GF-D8 (cell line): ENCODE measurements around the gene ACAD8.

Experiments used
- DNase-seq: peaks from one replicate; lab custom pipeline; 2025; lab: John Stamatoyannopoulos, UW

The ACAD8 gene

DNA sequence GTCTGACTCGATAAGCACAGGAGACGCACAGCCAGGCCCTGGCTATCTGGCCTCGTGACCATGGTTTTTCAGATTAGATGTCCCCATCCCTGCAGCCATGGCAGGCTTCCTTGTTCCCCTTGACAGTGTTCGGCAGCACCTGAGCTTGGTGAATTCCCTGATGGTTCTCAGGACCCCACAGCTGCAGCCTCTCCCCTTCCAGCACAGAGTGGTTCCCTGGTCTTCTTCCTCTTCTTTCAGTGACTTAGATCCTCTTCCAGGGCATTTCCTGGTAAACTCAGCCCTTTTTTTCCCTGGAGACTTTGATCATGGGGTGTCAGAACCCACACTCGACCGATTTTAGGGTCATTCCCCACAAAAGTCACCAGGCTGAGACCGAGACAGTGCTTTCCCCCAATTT, 37.3 kb downstream of the ACAD8 start:
- no peak for DNase-seq

DNA sequence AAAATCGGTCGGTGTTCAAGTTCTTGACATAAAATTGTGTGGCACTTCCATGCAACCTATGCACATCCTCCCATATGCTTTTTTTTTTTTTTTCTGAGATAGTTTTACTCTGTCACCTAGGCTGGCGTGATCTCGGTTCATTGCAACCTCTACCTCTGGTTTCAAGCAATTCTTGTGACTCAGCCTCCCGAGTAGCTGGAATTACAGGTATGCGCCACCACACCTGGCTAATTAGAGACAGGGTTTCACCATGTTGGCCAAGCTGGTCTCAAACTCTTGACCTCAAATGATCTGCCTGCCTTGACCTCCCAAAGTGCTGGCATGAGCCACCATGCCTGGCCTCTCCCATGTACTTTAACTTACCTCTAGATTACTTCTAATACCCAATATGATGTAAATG, 37.8 kb downstream of the ACAD8 start:
- no peak for DNase-seq

DNA sequence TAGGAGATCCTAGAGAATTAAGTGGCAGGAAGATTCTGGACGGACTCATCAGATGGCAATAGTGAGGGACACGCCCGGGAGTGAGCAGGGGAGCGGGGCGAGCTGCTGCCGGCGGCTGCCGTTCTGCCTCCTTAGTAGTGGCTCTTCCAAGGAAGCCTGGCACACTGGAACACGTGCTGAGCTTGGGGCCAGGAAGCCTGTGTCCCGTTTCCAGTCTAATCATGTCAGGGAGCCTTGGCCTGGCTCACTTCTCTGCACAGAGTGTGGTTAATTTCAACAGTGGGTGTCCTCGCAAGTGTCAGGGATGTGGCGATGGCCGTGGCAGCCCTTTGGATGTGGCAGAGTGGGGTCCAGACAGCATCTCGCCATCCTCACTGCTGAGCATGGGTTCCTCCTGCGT, 39.3 kb downstream of the ACAD8 start:
- DNase-seq: no peak

DNA sequence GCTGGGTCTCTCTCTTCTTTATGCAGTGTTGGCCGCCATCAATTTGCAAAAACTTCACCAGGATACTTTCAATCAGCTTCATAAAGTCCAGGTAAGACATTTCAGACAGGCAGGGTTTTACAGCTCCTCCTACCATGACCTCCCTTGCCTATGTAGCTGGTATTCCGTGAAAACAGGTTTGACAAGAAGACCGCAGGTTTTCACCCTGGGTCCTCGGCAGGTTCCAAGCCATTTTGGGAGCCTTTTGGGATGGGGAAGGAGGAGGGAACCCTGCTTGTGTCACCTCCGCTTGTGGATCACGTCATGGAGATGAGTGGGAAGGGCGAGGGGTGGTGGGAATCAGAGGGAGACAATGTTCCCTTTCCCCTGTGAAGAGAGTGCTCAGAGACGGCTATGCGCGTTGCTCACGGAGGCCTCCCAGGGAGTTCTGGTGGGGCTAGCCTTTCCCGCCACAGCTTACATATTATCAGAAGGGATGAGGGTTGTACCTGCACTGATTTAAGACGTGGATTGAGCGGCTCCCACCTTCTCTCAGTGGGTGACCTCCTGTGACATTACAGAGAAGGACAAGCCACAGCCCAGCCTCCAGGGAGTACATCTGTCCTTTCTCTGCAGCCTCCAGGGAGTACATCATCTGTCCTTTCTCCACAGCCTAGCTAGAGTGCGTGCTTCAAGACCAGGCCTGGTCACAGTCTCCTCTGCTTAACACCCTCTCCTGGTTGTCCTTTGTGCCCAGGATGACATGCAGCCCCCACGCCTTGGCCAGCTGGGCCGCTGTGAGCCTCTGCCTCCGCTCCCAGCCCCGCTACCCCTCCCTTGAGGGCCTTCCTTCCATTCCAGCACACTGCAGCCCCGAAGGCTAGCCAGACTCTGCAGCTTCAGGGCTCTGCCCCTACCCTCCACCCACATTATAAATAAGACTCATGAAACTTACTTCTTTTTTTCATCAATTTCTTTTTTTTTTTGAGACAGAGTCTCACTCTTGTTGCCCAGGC, 40.0 kb downstream of the ACAD8 start:
- DNase-seq: no peak

DNA sequence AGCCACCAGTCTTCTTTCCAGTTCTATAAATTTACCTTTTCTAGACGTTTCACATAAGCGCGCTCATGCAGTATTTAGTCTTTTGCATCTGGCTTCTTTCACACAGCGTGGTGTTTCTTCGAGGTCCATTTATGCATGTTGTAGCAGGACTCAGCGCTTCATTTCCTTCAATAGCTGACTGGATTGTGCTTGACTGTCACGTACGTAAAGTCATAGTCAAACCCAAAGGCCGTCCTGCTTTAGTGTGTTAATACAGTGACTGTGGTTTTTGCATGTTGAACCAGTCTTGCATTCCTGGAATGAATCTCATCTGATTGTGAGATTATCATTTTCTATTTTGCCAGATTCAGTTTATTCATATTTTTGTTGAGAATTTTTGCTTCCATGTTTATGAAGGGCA, 41.3 kb downstream of the ACAD8 start:
- no peak for DNase-seq

DNA sequence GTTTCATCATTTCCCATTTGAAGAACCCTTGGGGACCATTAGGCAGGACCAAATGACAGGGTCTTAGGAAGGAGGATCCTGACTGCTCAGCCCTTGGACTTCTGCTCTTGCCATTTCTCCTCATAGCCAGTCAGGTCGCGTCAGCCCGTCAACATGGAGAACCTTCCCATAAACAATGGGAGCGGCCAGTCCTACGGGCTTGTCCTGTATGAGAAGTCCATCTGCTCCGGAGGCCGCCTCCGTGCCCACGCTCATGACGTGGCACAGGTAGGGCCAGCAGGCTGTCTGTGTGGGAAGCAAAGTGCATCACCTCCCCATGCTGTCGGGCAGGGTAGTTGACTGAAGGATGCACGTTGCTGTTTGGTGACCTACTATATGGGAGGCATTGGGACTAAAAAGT, 58.9 kb downstream of the ACAD8 start:
- DNase-seq: no peak

DNA sequence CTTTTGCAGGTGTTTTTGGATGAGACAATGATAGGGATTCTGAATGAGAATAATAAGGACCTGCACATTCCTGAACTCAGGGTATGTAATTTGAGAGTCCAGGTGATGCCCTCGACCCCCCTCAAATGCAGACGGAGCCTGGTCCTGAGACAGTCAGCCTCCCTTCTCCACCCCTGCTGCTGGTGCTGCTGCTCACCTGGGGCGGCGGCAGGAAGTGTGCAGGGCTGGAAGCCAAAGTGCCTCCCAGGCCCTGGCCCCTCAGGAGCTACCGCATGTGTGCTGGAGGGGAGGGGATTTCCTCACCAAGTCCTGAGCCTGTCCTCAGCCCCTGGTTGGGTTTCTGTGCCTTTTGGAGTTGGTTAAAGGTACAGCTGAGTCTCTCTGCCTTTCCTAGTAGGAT, 59.4 kb downstream of the ACAD8 start:
- DNase-seq: no peak

DNA sequence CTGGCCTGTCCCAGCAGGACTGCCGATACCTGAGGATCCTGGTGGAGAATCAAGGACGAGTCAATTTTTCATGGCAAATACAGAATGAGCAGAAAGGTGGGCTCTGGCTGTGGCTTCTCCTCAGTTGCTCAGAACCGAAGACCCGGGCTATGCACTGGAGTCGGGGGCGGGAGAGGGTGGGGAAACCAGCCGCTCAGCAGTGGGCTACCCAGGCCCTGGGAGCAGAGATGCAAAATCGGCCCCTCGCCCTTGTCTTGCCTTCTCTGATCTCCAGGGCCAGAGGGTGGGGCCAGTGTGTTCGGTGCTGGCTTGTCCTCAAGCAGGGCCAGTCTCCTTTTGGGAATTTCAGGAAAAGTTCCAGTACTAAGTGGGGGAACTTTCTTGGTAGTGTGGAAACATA, 60.0 kb downstream of the ACAD8 start:
- no peak for DNase-seq

DNA sequence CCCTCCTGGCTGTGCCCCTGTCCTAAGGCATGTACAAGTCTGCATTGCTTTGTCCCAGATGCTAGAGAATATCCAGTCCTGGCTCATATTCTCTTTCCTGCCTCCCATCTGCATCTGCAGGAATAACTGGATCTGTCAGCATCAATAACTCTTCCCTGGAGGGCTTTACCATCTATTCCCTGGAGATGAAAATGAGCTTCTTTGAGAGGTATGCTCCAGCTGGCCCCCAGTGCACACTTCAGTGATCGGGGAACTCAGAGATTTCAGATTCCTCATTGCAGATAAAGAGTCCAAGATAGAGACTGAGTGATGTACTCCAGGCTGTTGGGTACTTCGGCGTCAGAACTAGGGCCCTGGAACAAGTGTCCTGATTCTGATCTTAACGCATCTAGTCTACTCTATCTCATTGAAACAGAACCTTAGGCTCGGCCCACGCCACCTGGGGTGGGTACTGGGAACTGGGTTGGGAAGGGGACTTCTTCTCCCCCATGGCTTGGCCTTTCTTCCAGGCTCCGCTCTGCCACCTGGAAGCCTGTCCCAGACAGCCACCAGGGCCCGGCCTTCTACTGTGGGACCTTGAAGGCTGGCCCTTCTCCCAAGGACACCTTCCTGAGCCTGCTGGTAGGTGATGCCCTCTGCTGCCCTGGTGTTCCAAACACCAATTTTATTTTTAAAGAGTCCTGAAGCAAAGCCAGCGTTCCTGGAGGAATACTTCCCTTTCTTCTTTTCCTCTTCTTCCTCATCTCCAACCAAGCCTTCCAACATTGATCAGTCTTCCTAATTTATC, 60.6 kb downstream of the ACAD8 start:
- DNase-seq: no peak
